HepG2 (cell line): ENCODE measurements around the gene HSD11B2. TPM values are rescaled to one million over a fixed set of nuclear protein-coding genes. Genes with fewer than 3 reads are reported as not detected.

ENCODE experiments used
- ATAC-seq: fragments of 200-7000 bp; cut with Tn5 transposase; 3 replicates; pipeline ENCODE4 v1.9.1; 2020; ENCODE audit warnings: mild to moderate bottlenecking, moderate library complexity
- BruUV-seq: library from RNA; stranded (reverse); fragments of 400-500 nt; replicated peaks from 2 replicates; lab custom pipeline; 2021; lab: Mats Ljungman, UMichigan
- CTCF ChIA-PET: fragments of 300-600 bp; formaldehyde crosslinking; extraction: SDS; loops from one replicate; lab custom pipeline; 2021; ENCODE audit warnings: low total read pairs, inconsistent platforms, low intra/inter-chr PET ratio; lab: Yijun Ruan, JAX
- POLR2A ChIA-PET: fragments of 350-600 bp; sonication (Branson Sonifier 250); formaldehyde crosslinking; loops from one replicate; lab custom pipeline; 2020; ENCODE audit warnings: antibody characterized with exemption, inconsistent platforms; lab: Yijun Ruan, JAX
- DNase-seq: peaks from one replicate; pipeline ENCODE4 v3.0.0-alpha.2; 2015; ENCODE audit warnings: low spot score
- FAIRE-seq: peaks from 3 replicates; lab custom pipeline; 2011; peaks lifted over from hg19 to GRCh38; lab: Jason Lieb, UNC
- H2AFZ ChIP-seq: one replicate; pipeline ENCODE4 v1.6.1; 2011; ENCODE audit warnings: low read length, inconsistent platforms
- H3K27ac ChIP-seq: fragments of 300-600 bp; 3 replicates; pipeline ENCODE4 v1.8.0; 2011; ENCODE audit warnings: mixed run types, mild to moderate bottlenecking, mixed read lengths, low read length, inconsistent platforms; ENCODE audit not compliant: insufficient read depth; ENCODE audit errors: extremely low read length
- H3K27me3 ChIP-seq, 2 experiments: fragments of 200-600 bp in 1 of 2; 2 replicates in 1 of 2; 3 replicates in 1 of 2; pipeline versions ENCODE4 v1.6.0 to v1.8.0; 2011; ENCODE audit warnings: low read length in 2 of 2, mild to moderate bottlenecking in 2 of 2, moderate library complexity in 2 of 2, inconsistent platforms in 1 of 2; ENCODE audit not compliant: insufficient read depth in 2 of 2, control insufficient read depth in 1 of 2
- H3K36me3 ChIP-seq, 2 experiments: fragments of 200-600 bp in 1 of 2; replicated peaks in 1 of 2; 2 replicates in 1 of 2; 3 replicates in 1 of 2; pipeline versions ENCODE4 v1.5.1 to v1.8.0; 2011; ENCODE audit warnings: low read length in 2 of 2, inconsistent platforms in 1 of 2; ENCODE audit not compliant: insufficient read depth in 2 of 2, control insufficient read depth in 1 of 2
- H3K4me1 ChIP-seq: 2 replicates; pipeline ENCODE4 v1.5.1; 2012; ENCODE audit warnings: low read length, inconsistent platforms; ENCODE audit not compliant: insufficient read depth
- H3K4me2 ChIP-seq: 2 replicates; pipeline ENCODE4 v1.6.0; 2011; ENCODE audit warnings: low read depth, low read length, inconsistent platforms
- H3K4me3 ChIP-seq, 3 experiments: fragments of 200-600 bp in 1 of 3; sonication (generic), shearing (Covaris generic) in 1 of 3; replicated peaks in 1 of 3; 2 replicates each; pipeline ENCODE4 v1.5.1; 2011 to 2016; ENCODE audit warnings: low read length in 3 of 3, inconsistent platforms in 2 of 3, low read depth in 2 of 3, mild to moderate bottlenecking in 2 of 3, control low read depth in 1 of 3, mixed read lengths in 1 of 3; ENCODE audit not compliant: insufficient read depth in 1 of 3
- H3K79me2 ChIP-seq: one replicate; pipeline ENCODE4 v1.6.1; 2011; ENCODE audit warnings: low read length, inconsistent platforms; ENCODE audit not compliant: insufficient read depth
- H3K9ac ChIP-seq: 2 replicates; pipeline ENCODE4 v1.6.0; 2011; ENCODE audit warnings: mild to moderate bottlenecking, low read depth, low read length, inconsistent platforms; ENCODE audit not compliant: insufficient read depth
- H3K9me3 ChIP-seq: 2 replicates; pipeline ENCODE4 v1.5.1; 2012; ENCODE audit warnings: mild to moderate bottlenecking, low read length
- H4K20me1 ChIP-seq: 2 replicates; pipeline ENCODE4 v1.6.0; 2011; ENCODE audit warnings: inconsistent platforms, mild to moderate bottlenecking, low read length, moderate library complexity; ENCODE audit not compliant: insufficient read depth
- ELF3 ChIP-seq: IDR thresholded peaks from 2 replicates; pipeline ENCODE4 v1.6.1; 2016; ENCODE audit warnings: missing genetic modification reagents, missing compliant biosample characterization
- FOXK2 ChIP-seq: fragments of 450-650 bp; IDR thresholded peaks from 2 replicates; pipeline ENCODE4 v1.6.1; 2016
- MTA3 ChIP-seq: sonication (generic); formaldehyde crosslinking; IDR thresholded peaks from 2 replicates; pipeline ENCODE4 v1.4.0; 2020; ENCODE audit warnings: missing genetic modification reagents
- MXD4 ChIP-seq: IDR thresholded peaks from 2 replicates; pipeline ENCODE4 v1.6.1; 2016; ENCODE audit warnings: mild to moderate bottlenecking, missing biosample characterization, missing genetic modification reagents
- TBX3 ChIP-seq: fragments of 450-650 bp; IDR thresholded peaks from 2 replicates; pipeline ENCODE4 v1.6.1; 2017; ENCODE audit warnings: antibody characterized with exemption, mild to moderate bottlenecking, inconsistent platforms, borderline replicate concordance
- TCF12 ChIP-seq, 2 experiments: fragments of 450-650 bp in 1 of 2; sonication (generic) in 1 of 2; formaldehyde crosslinking in 1 of 2; IDR thresholded peaks; 2 replicates each; pipeline versions ENCODE4 v1.6.1 to v1.8.0; 2017 to 2022; ENCODE audit warnings: antibody characterized with exemption in 1 of 2, mild to moderate bottlenecking in 1 of 2, missing genetic modification reagents in 1 of 2, moderate library complexity in 1 of 2
- TEAD3 ChIP-seq: optimal IDR thresholded peaks from 2 replicates; pipeline ENCODE3; 2016; ENCODE audit warnings: borderline replicate concordance
- ZBTB20 ChIP-seq: sonication (generic); formaldehyde crosslinking; IDR thresholded peaks from 2 replicates; pipeline ENCODE4 v1.8.1; 2023; ENCODE audit warnings: missing genetic modification reagents, low read depth, mild to moderate bottlenecking, borderline replicate concordance
- ZNF7 ChIP-seq: IDR thresholded peaks from 2 replicates; pipeline ENCODE4 v1.6.1; 2016; ENCODE audit warnings: missing biosample characterization, missing genetic modification reagents
- WGBS: methylation state at CpG from one replicate; pipeline ENCODE4 v1.1.6; 2017; ENCODE audit warnings: low lambda C conversion rate; 5-methylcytosine and 5-hydroxymethylcytosine counted together
- in situ Hi-C: cut with HindIII; loops from 2 replicates; pipeline ENCODE4 v1.10.0; 2017; ENCODE audit warnings: low pct_unique_long_range_greater_than_20kb; ENCODE audit not compliant: extremely low pct_ligation_motif_present
- intact Hi-C: fragments of 100-400 bp; cut with micrococcal nuclease; formaldehyde crosslinking; loops from one replicate; pipeline ENCODE4 v1.10.0; 2022; ENCODE audit not compliant: unreplicated experiment
- polyA plus RNA-seq, 8 experiments: library from polyadenylated mRNA; depleted of rRNA in 3 of 8; stranded (reverse) in 7 of 8; unstranded in 1 of 8; fragments of >200 nt; fragmentation: Illumina TruSeq in 4 of 8; extraction: Trizol in 4 of 8; gene quantifications; 2 replicates each; pipeline versions ENCODE4 v1.2.1 to v1.2.3, GENCODE V29; 2011 to 2016; ENCODE audit warnings: low read depth in 4 of 8, missing spikeins in 1 of 8, mixed read lengths in 1 of 8; ENCODE audit not compliant: insufficient read depth in 1 of 8
- total RNA-seq, 5 experiments: library from RNA; depleted of rRNA; stranded (reverse); fragments of >200 nt; fragmentation: Illumina TruSeq; extraction: Trizol; gene quantifications; 2 replicates each; pipeline ENCODE4 v1.2.3, GENCODE V29; 2016; ENCODE audit warnings: low read depth in 1 of 5
- TF ChIP-seq, protein P1 (sequence below): sonication (generic); formaldehyde crosslinking; IDR thresholded peaks from 2 replicates; pipeline ENCODE4 v1.8.0; 2022; ENCODE audit warnings: mild to moderate bottlenecking, missing genetic modification reagents, moderate library complexity

The HSD11B2 gene
- total and polyA plus RNA-seq, 2 of the 13 experiments (the other 11 are each of a cell fraction or from before 2014, with no cell fraction given), result 8.9 to 13.6 TPM

DNA sequence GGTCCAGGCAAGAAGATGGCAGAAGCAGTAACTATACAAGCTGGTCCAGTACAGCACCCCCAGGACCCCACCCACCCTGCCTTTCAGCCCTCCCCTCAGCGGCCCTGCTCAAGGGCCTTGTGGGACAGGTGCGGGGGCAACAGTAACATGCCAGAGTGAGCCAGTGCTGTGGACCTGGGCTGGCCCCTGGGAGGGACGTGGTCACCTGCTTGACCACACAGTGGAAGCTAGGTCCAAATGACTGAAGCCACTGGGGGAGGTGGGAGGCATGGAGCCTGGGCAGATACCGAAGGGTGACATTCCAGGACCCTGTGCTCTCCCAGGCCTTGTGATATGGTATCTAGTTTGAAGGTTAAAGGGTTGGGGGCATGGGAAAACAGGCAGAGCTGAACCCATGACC lies 32.8 kb downstream of the HSD11B2 start:
- H3K27me3 ChIP-seq, result no peaks in the 10 kb centered on the region
- no peak overlapping the region for H2AFZ ChIP-seq
- no peak overlapping the region for H3K4me2 ChIP-seq
- ATAC-seq (no peak), FAIRE-seq (no peak), DNase-seq (no peak)
- H3K9me3 ChIP-seq, result no peaks in the 10 kb centered on the region
- peaks cover 4 to 13% of the 10 kb centered on the region in 2 experiments; a peak in 3 of 5 replicates for H3K36me3 ChIP-seq
- peaks cover 23% of the 10 kb centered on the region for H3K4me1 ChIP-seq
- H3K79me2 ChIP-seq, result peaks cover 15% of the 10 kb centered on the region
- TF ChIP-seq TCF12 (IDR thresholded peaks at IDR 0.05) (no peak), TCF12 (CRISPR knock-in tag; IDR thresholded peaks at IDR 0.05) (no peak), MTA3 (CRISPR knock-in tag) (no peak), TBX3 (no peak), TEAD3 (no peak), MXD4 (CRISPR knock-in tag) (no peak), ELF3 (CRISPR knock-in tag) (no peak)
- 93% methylated on average over 4 of the region's 4 CpGs for whole genome bisulfite sequencing
- H3K9ac ChIP-seq, result no peak overlapping the region
- H3K4me3 ChIP-seq, result no peak overlapping the region
- H4K20me1 ChIP-seq, result peaks cover 7% of the 10 kb centered on the region; the same call in 1 of the 2 replicates
- ChIA-PET CTCF (no interaction called here), POLR2A (interaction anchor here (0.7 to 1.4 kb wide), 3 partner anchors 18 to 35 kb away, joined by 3 to 5 read pairs (median 4); partner anchors contain the start of gene HSD11B2)
- intact Hi-C loops, result loop anchor here (2.0 kb wide), 1 partner anchor 17 kb away; no protein-coding TSS in a partner anchor
- no peak overlapping the region for H3K27ac ChIP-seq
- in situ Hi-C loops, result no loop called here
- no TSS peak for BruUV-seq

DNA sequence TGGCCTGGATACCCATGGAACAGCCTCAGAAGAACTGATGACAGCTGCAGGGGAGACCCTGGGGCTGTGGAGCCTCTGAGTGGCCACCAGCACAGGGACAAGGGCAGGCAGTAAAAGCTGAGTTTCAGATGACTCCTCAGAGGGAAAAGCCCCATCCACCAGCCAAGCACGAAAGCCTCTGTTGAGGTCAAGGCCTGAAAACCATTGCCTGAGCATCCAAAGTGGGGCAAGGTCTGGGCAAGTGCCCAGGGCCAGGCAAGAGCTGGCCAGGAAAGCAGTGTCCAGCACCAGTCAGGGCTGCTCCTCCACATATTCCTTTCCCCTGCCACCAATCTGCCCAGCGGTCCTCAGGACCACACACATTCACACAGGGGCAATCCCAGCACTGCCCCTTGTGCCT lies 33.6 kb downstream of the HSD11B2 start:
- H3K9ac ChIP-seq, result no peak overlapping the region
- ATAC-seq, result no peak
- no peak for DNase-seq
- no peak for FAIRE-seq
- ChIA-PET CTCF (interaction anchor here (1.1 to 5.3 kb wide), 2 partner anchors 36 to 115 kb away, joined by 4 to 98 read pairs; partner anchors contain the start of gene HSD11B2), POLR2A (interaction anchor here (1.3 to 1.9 kb wide), 3 partner anchors 34 to 37 kb away, joined by 3 to 15 read pairs (median 4); partner anchors contain the start of gene HSD11B2)
- no peak overlapping the region for H3K4me3 ChIP-seq
- in situ Hi-C loops, result no loop called here
- peaks cover 4 to 13% of the 10 kb centered on the region in 2 experiments; a peak in 3 of 5 replicates for H3K36me3 ChIP-seq
- no TSS peak for BruUV-seq
- peaks cover 7% of the 10 kb centered on the region; the same call in 1 of the 2 replicates for H4K20me1 ChIP-seq
- H3K9me3 ChIP-seq, result no peaks in the 10 kb centered on the region
- intact Hi-C loops, result loop anchor here (2.0 kb wide), 1 partner anchor 18 kb away; no protein-coding TSS in a partner anchor
- no peak overlapping the region for H3K4me2 ChIP-seq
- H2AFZ ChIP-seq, result no peak overlapping the region
- no peaks in the 10 kb centered on the region for H3K27me3 ChIP-seq
- 95% methylated on average over 2 of the region's 2 CpGs for WGBS
- peaks cover 16% of the 10 kb centered on the region for H3K79me2 ChIP-seq
- no peak for TF ChIP-seq FOXK2
- TF ChIP-seq, protein P1, sequence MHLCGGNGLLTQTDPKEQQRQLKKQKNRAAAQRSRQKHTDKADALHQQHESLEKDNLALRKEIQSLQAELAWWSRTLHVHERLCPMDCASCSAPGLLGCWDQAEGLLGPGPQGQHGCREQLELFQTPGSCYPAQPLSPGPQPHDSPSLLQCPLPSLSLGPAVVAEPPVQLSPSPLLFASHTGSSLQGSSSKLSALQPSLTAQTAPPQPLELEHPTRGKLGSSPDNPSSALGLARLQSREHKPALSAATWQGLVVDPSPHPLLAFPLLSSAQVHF (CRISPR knock-in tag), result no peak
- no peak for TF ChIP-seq ZNF7 (CRISPR knock-in tag)
- TF ChIP-seq ZBTB20, result no peak
- TF ChIP-seq, all 625 proteins: peak for 0
- H3K27ac ChIP-seq, result no peak overlapping the region
- H3K4me1 ChIP-seq, result peaks cover 14% of the 10 kb centered on the region
